ENCODE measurements around the gene RESP18. TPM values are rescaled to one million over a fixed set of nuclear protein-coding genes. Genes with fewer than 3 reads are reported as not detected.

The RESP18 gene
- total RNA-seq, 4 donors from 2014 or later, result not detected

GRCh38 chr2:219279151-219279915, 53.2 kb downstream of the RESP18 start, which contains the start of gene DNAJB2:
Gene DNAJB2, plus strand, starts transcription at chr2:219279366. Its CDS starts 468 bp downstream, at chr2:219279834.
- peaks cover 32 to 55% (median 51%) of the 10 kb centered on the region in 4 donors for H3K4me1 ChIP-seq
- TF ChIP-seq EP300 (IDR thresholded peaks at IDR 0.05) (peak; percentile 57), POLR2A (IDR thresholded peaks at IDR 0.05; ENCODE audit: low read depth) (peak; percentile 85), POLR2AphosphoS5 (IDR thresholded peaks at IDR 0.05) (peak; percentile 95 to 96), CTCF (IDR thresholded peaks at IDR 0.05) (peak in 2 of 3 experiments; percentile 2 to 10)
- intact Hi-C loops (cut with DNase I), result no loop called here
- peak within 1 kb of the TSS; percentile 74 to 89 (median 85) for H3K4me3 ChIP-seq
- peaks cover 16 to 40% (median 38%) of the 10 kb centered on the region in 4 donors for H3K36me3 ChIP-seq
- H3K27ac ChIP-seq (replicated peaks in 1 of 4), result peak within 1 kb of the TSS; percentile 96 to 98 (median 98)
- 1% methylated on average over 10 of the region's 65 CpGs for WGBS
- H3K9me3 ChIP-seq, result no peaks in the 10 kb centered on the region
- peak; percentile 99 for DNase-seq (ENCODE audit: extremely low spot score)
- no peaks in the 10 kb centered on the region for H3K27me3 ChIP-seq

DNA sequence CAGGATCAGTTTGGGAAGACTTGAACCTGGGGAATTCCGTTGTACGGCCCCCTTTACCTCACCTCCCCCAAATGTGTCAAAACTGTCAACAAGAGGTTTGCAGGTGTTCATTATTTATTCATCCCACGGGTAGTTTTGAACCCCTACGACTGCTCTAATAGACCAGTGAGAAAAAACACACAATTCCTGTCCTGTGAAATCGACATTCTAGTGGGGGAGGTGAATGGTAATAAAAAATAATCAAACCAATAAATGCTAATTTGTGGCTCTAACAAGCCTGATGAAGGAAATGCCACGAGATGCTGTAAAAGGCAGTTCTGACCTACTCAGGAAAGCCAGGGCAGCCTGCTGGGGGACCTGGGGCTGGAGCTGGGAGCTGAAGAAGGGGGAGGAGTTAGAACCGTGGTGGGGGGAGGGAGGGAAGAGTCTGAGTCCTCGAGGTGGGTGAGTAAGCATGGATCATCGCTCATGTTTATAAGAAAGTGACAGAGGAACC, 53.8 kb downstream of the RESP18 start:
- Histone ChIP-seq H3K4me3 (peak overlapping the region; percentile 74 to 89 (median 85)), H3K4me1 (peaks cover 39 to 61% (median 57%) of the 10 kb centered on the region in 4 donors), H3K27me3 (no peaks in the 10 kb centered on the region), H3K9me3 (no peaks in the 10 kb centered on the region), H3K36me3 (peaks cover 10 to 34% (median 32%) of the 10 kb centered on the region in 4 donors), H3K27ac (replicated peaks in 1 of 4) (peak overlapping the region; percentile 96 to 98 (median 98))
- intact Hi-C loops (cut with DNase I), result no loop called here
- 11% methylated on average over 9 of the region's 9 CpGs for WGBS
- no peak for DNase-seq (ENCODE audit: extremely low spot score)
- TF ChIP-seq POLR2AphosphoS5 (IDR thresholded peaks at IDR 0.05), result no peak
- TF ChIP-seq CTCF (IDR thresholded peaks at IDR 0.05), result no peak
- no peak for TF ChIP-seq POLR2A (IDR thresholded peaks at IDR 0.05; ENCODE audit: low read depth)
- TF ChIP-seq EP300 (IDR thresholded peaks at IDR 0.05), result no peak

DNA sequence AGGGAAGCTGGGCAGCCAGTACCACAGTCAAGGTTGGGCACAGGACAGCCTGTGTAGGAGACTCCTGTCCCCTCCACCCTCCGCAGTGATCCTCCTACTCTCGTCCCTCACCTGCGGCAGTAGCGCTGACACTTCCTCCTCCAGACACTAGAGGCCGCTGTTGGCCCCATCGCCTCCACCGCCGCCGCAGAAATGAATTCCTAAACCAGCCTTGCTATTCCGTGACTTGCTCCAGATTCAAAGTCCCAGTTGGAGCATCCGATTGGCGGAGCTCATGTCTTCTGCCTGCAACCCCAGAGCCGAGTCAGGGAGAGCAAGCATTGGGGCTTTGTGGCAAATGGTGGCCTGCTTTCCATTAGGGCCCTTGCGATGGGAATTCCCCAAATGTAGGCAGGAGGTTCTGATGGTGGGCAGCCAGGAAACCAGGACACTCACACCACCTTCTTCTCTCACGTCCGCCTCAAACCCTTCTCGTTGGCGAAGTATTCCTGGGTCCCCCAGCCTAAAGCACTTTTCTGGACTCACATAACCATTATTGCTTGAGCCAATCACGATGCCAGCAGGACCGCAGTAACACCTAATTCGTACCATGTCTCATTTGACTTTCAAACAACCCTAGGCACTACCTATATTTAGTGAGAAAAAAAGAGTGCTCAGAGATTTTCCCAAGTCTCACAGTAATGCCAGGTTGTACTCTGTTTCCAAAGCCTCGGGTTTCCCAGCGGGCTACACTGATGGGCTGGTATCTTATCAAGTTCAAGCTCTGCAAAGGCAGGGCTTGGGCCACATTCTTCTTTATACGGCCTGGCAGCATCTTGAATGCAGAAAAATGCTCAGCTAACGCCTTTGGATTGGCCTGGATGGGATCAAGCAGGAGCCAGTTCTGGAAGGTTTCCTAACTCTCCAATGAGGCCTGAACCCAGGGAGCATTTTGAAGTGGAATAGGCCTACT, 54.6 kb downstream of the RESP18 start:
- DNase-seq (ENCODE audit: extremely low spot score), result peak; percentile 94
- TF ChIP-seq POLR2AphosphoS5 (IDR thresholded peaks at IDR 0.05), result peak; percentile 56 to 83
- TF ChIP-seq POLR2A (IDR thresholded peaks at IDR 0.05; ENCODE audit: low read depth), result no peak
- TF ChIP-seq CTCF (IDR thresholded peaks at IDR 0.05), result peak; percentile 98 to 100 (median 98)
- TF ChIP-seq EP300 (IDR thresholded peaks at IDR 0.05), result no peak
- Histone ChIP-seq H3K4me3 (peak overlapping the region in 3 of 4 donors; percentile 1 to 89 (median 74)), H3K27me3 (no peaks in the 10 kb centered on the region), H3K9me3 (no peaks in the 10 kb centered on the region), H3K4me1 (peaks cover 39 to 57% (median 56%) of the 10 kb centered on the region in 4 donors), H3K36me3 (peaks cover 4 to 27% (median 24%) of the 10 kb centered on the region in 4 donors), H3K27ac (replicated peaks in 1 of 4) (peak overlapping the region; percentile 96 to 98 (median 98))
- WGBS, result 21% methylated on average over 25 of the region's 25 CpGs
- intact Hi-C loops (cut with DNase I), result no loop called here

Small RNA genes within 50 kb of the gene (small RNA-seq; reads per million reads assigned to genes)
- gene AC053503.3, result 0 reads per million in 3 donors
- 0 to 0.51 (median 0) reads per million in 3 donors for gene MIR153-1

Other genes starting within 250 kb of the RESP18 start
- 10 to 100 TPM; 15.1 to 24.4 (median 17.8) TPM for gene NHEJ1, start 171.9 kb downstream of the RESP18 start, total RNA-seq
- gene SLC23A3, start 162.7 kb downstream of the RESP18 start, total RNA-seq, result under 1 TPM; 0.23 to 0.58 (median 0.37) TPM
- gene CNPPD1, start 155.8 kb downstream of the RESP18 start, total RNA-seq, result 10 to 100 TPM; 41.9 to 98.0 (median 61.9) TPM
- 10 to 100 TPM; 44.0 to 69.3 (median 56.3) TPM for gene RETREG2, start 154.5 kb downstream of the RESP18 start, total RNA-seq
- gene ZFAND2B, start 126.0 kb downstream of the RESP18 start, total RNA-seq, result 10 to 100 TPM; 27.0 to 50.1 (median 36.9) TPM
- gene ABCB6, start 113.8 kb downstream of the RESP18 start, total RNA-seq, result 10 to 100 TPM; 17.4 to 27.3 (median 19.6) TPM
- 10 to 100 TPM; 41.5 to 75.3 (median 56.2) TPM for gene ATG9A, start 103.1 kb downstream of the RESP18 start, total RNA-seq
- gene ANKZF1, start 102.9 kb downstream of the RESP18 start, total RNA-seq, result 10 to 100 TPM; 20.4 to 34.1 (median 27.6) TPM
- 1 to 10 TPM; 3.3 to 6.4 (median 5.6) TPM for gene GLB1L, start 87.3 kb downstream of the RESP18 start, total RNA-seq
- 10 to 100 TPM; 12.8 to 21.6 (median 16.7) TPM for gene STK16, start 87.3 kb downstream of the RESP18 start, total RNA-seq
- gene TUBA4B, start 79.5 kb downstream of the RESP18 start, total RNA-seq, result not detected
- gene TUBA4A, start 78.8 kb downstream of the RESP18 start, total RNA-seq, result 100 to 1,000 TPM in 1 of 4 donors, 10 to 100 TPM in 3; 44.2 to 132 (median 74.4) TPM
- 10 to 100 TPM; 33.3 to 84.8 (median 50.7) TPM for gene DNAJB2, start 53.4 kb downstream of the RESP18 start, total RNA-seq
- gene PTPRN, start 23.3 kb downstream of the RESP18 start, total RNA-seq, result 1 to 10 TPM; 2.1 to 6.6 (median 4.1) TPM
- gene DNPEP, start 55.2 kb upstream of the RESP18 start, total RNA-seq, result 100 to 1,000 TPM in 1 of 4 donors, 10 to 100 TPM in 3; 44.9 to 102 (median 61.6) TPM
- over 10,000 TPM; 19,781 to 23,770 (median 22,752) TPM for gene DES, start 85.6 kb upstream of the RESP18 start, total RNA-seq
- gene SPEG, start 102.1 kb upstream of the RESP18 start, total RNA-seq, result 100 to 1,000 TPM; 115 to 251 (median 180) TPM
- 10 to 100 TPM; 16.2 to 32.6 (median 19.9) TPM for gene GMPPA, start 166.1 kb upstream of the RESP18 start, total RNA-seq
- gene ASIC4, start 181.7 kb upstream of the RESP18 start, total RNA-seq, result not detected
- 10 to 100 TPM; 44.4 to 67.8 (median 58.4) TPM for gene CHPF, start 211.1 kb upstream of the RESP18 start, total RNA-seq
- gene TMEM198, start 211.3 kb upstream of the RESP18 start, total RNA-seq, result 1 to 10 TPM; 3.7 to 4.7 (median 4.2) TPM
- gene OBSL1, start 238.8 kb upstream of the RESP18 start, total RNA-seq, result 100 to 1,000 TPM in 2 of 4 donors, 10 to 100 TPM in 2; 51.9 to 123 (median 99.2) TPM
- gene INHA, start 239.6 kb upstream of the RESP18 start, total RNA-seq, result under 1 TPM in 2 of 4 donors, not detected in 2; 0.45 to 0.75 TPM

All from esophagus muscularis mucosa (tissue), 4 donors.